ENCODE measurements around the gene FBXW7. TPM values are rescaled to one million over a fixed set of nuclear protein-coding genes. Genes with fewer than 3 reads are reported as not detected.

The FBXW7 gene
- total and polyA plus RNA-seq, 2 of the 13 experiments (the other 11 are each of a cell fraction or from before 2014, with no cell fraction given): 5.0 to 40.9 TPM

DNA sequence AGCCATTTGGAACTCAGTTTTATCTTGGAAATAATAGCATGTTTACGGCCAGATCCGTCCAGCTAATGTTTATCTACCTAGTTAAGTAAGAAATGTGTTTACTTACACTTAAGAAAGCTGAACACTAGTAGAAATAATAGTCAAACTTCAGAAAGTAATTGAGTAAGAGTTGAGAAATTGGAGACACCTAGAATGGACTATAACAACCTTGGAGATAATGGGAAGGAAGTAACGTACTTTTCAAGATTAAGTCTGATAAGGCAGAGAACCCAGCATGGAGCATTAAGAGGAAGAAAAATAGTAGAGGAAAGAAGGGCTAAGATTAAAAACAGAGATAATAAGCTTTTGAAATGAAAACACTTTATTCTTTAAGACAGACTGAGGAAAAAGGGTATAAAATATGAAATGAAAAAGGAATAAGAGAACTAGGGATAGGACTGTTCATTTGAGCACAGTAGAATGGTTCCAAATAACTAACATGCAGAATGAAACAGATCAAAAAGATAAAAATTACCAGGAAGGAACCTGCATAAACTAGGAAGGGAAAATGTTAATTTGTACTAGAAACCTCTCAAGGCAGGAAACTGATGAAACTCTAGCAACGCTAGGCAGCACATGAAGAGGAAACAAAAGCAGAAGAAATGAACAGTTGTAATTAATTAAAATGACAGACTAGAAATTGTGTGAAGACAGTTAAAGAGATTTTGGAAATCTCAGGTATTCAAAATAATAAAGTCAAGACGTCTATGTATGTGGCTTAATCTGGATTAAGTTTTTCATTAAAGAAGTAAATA is 71.7 kb downstream of the FBXW7 start:
- ChIA-PET CTCF (ENCODE audit: low intra/inter-chr PET ratio, low total read pairs) (no interaction called here), POLR2A (no interaction called here)
- Histone ChIP-seq H3K9me3 (ENCODE audit: low read length) (no peaks in the 10 kb centered on the region), H3K79me2 (ENCODE audit: insufficient read depth, low read length) (peaks cover 29% of the 10 kb centered on the region), H4K20me1 (ENCODE audit: insufficient read depth, low read length) (no peaks in the 10 kb centered on the region), H3K27ac (ENCODE audit: extremely low read length, insufficient read depth, low read length) (no peak overlapping the region), H3K9ac (ENCODE audit: insufficient read depth, low read depth, low read length) (no peak overlapping the region), H3K4me3 (replicated peaks in 1 of 3; ENCODE audit: insufficient read depth in 1 of 3, low read depth in 2 of 3, low read length in 3 of 3) (no peak overlapping the region), H3K4me1 (ENCODE audit: insufficient read depth, low read length) (peaks cover 42% of the 10 kb centered on the region), H2AFZ (ENCODE audit: low read length) (no peak overlapping the region), H3K27me3 (ENCODE audit: control insufficient read depth in 1 of 2, insufficient read depth in 2 of 2, low read length in 2 of 2) (no peaks in the 10 kb centered on the region), H3K4me2 (ENCODE audit: low read depth, low read length) (no peak overlapping the region), H3K36me3 (replicated peaks in 1 of 2; ENCODE audit: control insufficient read depth in 1 of 2, insufficient read depth in 2 of 2, low read length in 2 of 2) (no peaks in the 10 kb centered on the region)
- 83% methylated on average over 5 of the region's 5 CpGs for WGBS (ENCODE audit: low lambda C conversion rate)
- TF ChIP-seq DNMT3B (CRISPR knock-in tag; conservative IDR thresholded peaks at IDR 0.05) (no peak), PAX8 (CRISPR knock-in tag; IDR thresholded peaks at IDR 0.05; ENCODE audit: borderline replicate concordance) (no peak), PAF1 (CRISPR knock-in tag; IDR thresholded peaks at IDR 0.05) (no peak), ZNF557 (CRISPR knock-in tag; IDR thresholded peaks at IDR 0.05) (no peak), HNF4A (CRISPR knock-in tag; IDR thresholded peaks at IDR 0.05) (no peak)
- TF ChIP-seq, protein P1, sequence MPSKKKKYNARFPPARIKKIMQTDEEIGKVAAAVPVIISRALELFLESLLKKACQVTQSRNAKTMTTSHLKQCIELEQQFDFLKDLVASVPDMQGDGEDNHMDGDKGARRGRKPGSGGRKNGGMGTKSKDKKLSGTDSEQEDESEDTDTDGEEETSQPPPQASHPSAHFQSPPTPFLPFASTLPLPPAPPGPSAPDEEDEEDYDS (CRISPR knock-in tag; IDR thresholded peaks at IDR 0.05): no peak
- ATAC-seq: no peak
- BruUV-seq (replicated peaks): no TSS peak
- intact Hi-C loops (cut with micrococcal nuclease; ENCODE audit: unreplicated experiment) (loop anchor here (5.0 kb wide), 1 partner anchor 33 kb away; no protein-coding TSS in a partner anchor), in situ Hi-C loops (cut with HindIII; ENCODE audit: extremely low pct_ligation_motif_present, low pct_unique_long_range_greater_than_20kb) (no loop called here)
- DNase-seq (ENCODE audit: low spot score): no peak
- FAIRE-seq: no peak

DNA sequence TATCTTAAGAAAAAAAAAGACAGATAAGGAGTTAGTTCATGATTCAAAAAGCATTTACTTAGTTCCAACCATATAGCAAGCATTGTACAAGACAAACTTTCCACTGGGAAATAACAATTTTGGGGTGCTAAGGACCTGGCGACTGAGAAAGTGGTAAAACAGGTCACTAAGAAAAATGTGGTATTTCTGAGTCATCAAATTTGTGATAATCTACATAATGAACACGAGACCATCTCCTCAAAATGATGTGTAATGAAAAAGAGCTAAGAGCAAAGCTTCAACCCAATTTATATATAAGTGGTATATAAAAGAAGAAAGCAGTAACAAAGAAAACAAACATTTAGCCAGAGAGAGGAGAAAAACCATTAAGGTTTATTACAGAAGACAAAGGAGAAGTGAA is 72.3 kb downstream of the FBXW7 start:
- in situ Hi-C loops (cut with HindIII; ENCODE audit: extremely low pct_ligation_motif_present, low pct_unique_long_range_greater_than_20kb): no loop called here
- Histone ChIP-seq H3K27ac (ENCODE audit: extremely low read length, insufficient read depth, low read length) (no peak overlapping the region), H3K36me3 (replicated peaks in 1 of 2; ENCODE audit: control insufficient read depth in 1 of 2, insufficient read depth in 2 of 2, low read length in 2 of 2) (no peaks in the 10 kb centered on the region), H3K79me2 (ENCODE audit: insufficient read depth, low read length) (peaks cover 27% of the 10 kb centered on the region), H3K27me3 (ENCODE audit: control insufficient read depth in 1 of 2, insufficient read depth in 2 of 2, low read length in 2 of 2) (no peaks in the 10 kb centered on the region), H3K9me3 (ENCODE audit: low read length) (no peaks in the 10 kb centered on the region), H4K20me1 (ENCODE audit: insufficient read depth, low read length) (no peaks in the 10 kb centered on the region), H3K4me1 (ENCODE audit: insufficient read depth, low read length) (peaks cover 49% of the 10 kb centered on the region), H3K4me3 (replicated peaks in 1 of 3; ENCODE audit: insufficient read depth in 1 of 3, low read depth in 2 of 3, low read length in 3 of 3) (no peak overlapping the region), H3K4me2 (ENCODE audit: low read depth, low read length) (no peak overlapping the region), H2AFZ (ENCODE audit: low read length) (no peak overlapping the region), H3K9ac (ENCODE audit: insufficient read depth, low read depth, low read length) (no peak overlapping the region)
- no peak for FAIRE-seq
- BruUV-seq (replicated peaks): no TSS peak
- DNase-seq (ENCODE audit: low spot score): no peak
- intact Hi-C loops (cut with micrococcal nuclease; ENCODE audit: unreplicated experiment): loop anchor here (5.0 kb wide), 1 partner anchor 34 kb away; no protein-coding TSS in a partner anchor
- TF ChIP-seq MAFF (IDR thresholded peaks at IDR 0.05; ENCODE audit: low read depth, low read length): peak; percentile 60
- TF ChIP-seq ELF3 (CRISPR knock-in tag; IDR thresholded peaks at IDR 0.05): no peak
- peak; percentile 29 to 70; a peak in 3 of 4 replicates for TF ChIP-seq MAFK (conservative IDR thresholded peaks at IDR 0.05 in 1 of 2, IDR thresholded peaks at IDR 0.05 in 1 of 2; ENCODE audit: low read length in 2 of 2)
- 92% methylated on average over 2 of the region's 2 CpGs for WGBS (ENCODE audit: low lambda C conversion rate)
- ATAC-seq: no peak
- ChIA-PET POLR2A (no interaction called here), CTCF (ENCODE audit: low intra/inter-chr PET ratio, low total read pairs) (no interaction called here)

Data from HepG2 (cell line).